ENCODE results near the gene GYPE.
"Not testable (repeated sequence)": the region's sequence is repeated elsewhere in the genome, so short reads cannot be mapped to it uniquely, and the experiment has no call there.

Gene GYPE

GRCh38 chr4:143869925-143870324, 35.4 kb downstream of the GYPE start:
- DNase-seq = not testable (repeated sequence)

GRCh38 chr4:143862716-143863115, 42.6 kb downstream of the GYPE start:
- not testable (repeated sequence) for DNase-seq

- DNase-seq = no peak
These were observed 46.9 kb downstream of the GYPE start for GRCh38 chr4:143858456-143858855.

GRCh38 chr4:143857391-143858336, 47.7 kb downstream of the GYPE start:
- DNase-seq = not testable (repeated sequence)

- not testable (repeated sequence) for DNase-seq
These were observed 49.3 kb downstream of the GYPE start for GRCh38 chr4:143856017-143856557.

- not testable (repeated sequence) for DNase-seq
These were observed 50.7 kb downstream of the GYPE start for GRCh38 chr4:143854645-143855044.

- not testable (repeated sequence) for DNase-seq
These were observed 56.1 kb downstream of the GYPE start for GRCh38 chr4:143849296-143849695.

- not testable (repeated sequence) for DNase-seq
These were observed 61.9 kb downstream of the GYPE start for GRCh38 chr4:143843506-143843832.

- not testable (repeated sequence) for DNase-seq
These were observed 62.5 kb downstream of the GYPE start for GRCh38 chr4:143842624-143843505.

GRCh38 chr4:143839413-143839812, 65.9 kb downstream of the GYPE start:
- DNase-seq = not testable (repeated sequence)

- DNase-seq = not testable (repeated sequence)
These were observed 71.2 kb downstream of the GYPE start for GRCh38 chr4:143834196-143834595.

GRCh38 chr4:143833676-143834075, 71.7 kb downstream of the GYPE start:
- not testable (repeated sequence) for DNase-seq

GRCh38 chr4:143830576-143830975, 74.8 kb downstream of the GYPE start:
- not testable (repeated sequence) for DNase-seq

GRCh38 chr4:143829239-143829620, 76.1 kb downstream of the GYPE start:
- DNase-seq = not testable (repeated sequence)

Measured in SIG-M5 (cell line).